GM19099 (cell line): ENCODE data around the gene AAR2.

Experiments used
- POLR2A ChIP-seq: IDR thresholded peaks from 3 replicates; pipeline ENCODE4 v1.6.1; 2011; ENCODE audit warnings: low read depth; ENCODE audit not compliant: insufficient read length; ENCODE audit errors: extremely low read depth

AAR2 gene

DNA sequence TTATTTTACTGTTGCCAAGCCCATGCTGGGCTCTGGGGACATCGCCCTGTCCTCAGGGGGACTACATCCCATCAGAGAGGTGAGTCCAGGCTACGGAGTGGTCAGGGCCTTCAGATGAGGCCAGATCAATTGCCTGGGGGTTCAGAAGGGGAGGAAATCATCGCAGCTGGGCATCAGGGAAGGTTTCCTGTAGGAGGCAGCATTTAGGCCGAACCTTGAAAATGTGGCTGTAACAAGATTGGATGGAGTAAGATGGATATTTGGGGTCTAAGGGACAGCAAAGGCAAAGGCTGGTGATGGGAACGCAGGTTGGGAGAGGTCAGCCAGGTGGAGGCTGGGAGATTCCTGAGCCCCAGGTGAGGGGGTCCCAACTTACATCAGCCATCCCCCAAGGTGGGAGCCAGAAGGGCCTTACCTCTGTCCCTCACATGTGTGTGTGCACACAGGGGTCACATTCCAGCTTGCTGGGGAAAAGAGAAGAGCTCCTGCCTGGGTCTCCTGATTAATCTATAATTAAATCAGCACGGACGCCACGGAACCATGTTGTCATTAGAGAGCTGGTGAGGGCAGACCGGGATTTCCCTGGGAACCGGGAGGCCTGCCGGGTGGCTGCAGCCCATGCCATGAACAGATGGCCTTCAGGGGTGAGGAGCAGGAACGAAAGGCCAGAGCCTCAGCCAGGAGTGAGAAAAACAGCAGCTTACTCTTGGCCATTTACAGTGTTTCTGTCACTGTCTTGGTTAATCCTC lies 39.3 kb downstream of the AAR2 start:
- no peak for TF ChIP-seq POLR2A

- no peak for TF ChIP-seq POLR2A
These were observed 41.3 kb downstream of the AAR2 start for GRCh38 chr20:36277546-36277945.

DNA sequence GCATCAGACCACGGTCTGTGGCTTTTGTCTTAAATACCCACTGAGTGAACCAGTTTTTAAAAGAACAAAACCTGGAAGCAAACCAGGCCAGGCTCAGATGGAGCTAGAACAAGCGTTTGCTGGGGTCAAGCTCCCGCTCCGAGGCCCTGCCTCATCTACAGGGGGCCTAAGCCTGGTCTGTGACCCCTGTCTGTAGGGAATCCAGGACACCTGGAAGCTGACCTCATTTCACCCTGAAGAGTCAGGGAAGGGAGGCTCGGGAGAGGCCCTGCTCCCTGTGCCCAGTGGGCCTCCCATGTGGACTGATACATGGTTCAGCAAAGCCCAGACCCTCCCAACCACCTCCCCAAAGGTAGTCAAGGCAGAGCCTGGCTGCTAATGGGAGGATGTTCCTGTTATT lies 43.1 kb downstream of the AAR2 start:
- TF ChIP-seq POLR2A, result no peak

- TF ChIP-seq POLR2A, result no peak
These were observed 43.5 kb downstream of the AAR2 start for GRCh38 chr20:36279776-36280175.

DNA sequence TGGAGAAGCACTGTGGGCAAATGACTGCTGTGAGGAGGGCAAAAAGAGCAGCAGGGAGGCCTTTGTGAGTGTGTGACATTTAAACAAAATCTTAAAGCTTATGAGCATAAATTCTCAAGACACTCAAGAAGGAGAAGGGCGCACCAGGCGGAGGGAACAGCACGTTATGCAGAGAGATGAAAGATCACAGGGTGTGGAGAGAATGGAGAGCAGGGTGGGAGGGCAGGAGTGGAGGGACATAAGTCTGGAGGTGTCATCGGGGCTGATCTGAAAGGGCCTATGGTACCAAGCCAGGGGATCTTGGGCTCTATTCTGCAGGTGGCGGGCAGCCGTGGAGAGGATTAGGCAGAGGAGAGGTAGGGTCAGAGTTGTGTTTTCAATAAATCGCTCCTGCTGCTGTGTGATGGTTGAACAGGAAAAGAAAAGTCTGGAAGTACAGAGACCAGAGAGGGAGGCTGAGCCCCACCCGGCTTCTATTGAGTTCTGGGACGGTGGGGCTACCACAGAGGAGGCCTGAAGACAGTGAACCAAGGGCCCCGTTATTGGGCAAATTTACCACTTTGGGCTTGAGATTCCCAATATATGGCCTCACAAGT lies 45.6 kb downstream of the AAR2 start:
- no peak for TF ChIP-seq POLR2A

DNA sequence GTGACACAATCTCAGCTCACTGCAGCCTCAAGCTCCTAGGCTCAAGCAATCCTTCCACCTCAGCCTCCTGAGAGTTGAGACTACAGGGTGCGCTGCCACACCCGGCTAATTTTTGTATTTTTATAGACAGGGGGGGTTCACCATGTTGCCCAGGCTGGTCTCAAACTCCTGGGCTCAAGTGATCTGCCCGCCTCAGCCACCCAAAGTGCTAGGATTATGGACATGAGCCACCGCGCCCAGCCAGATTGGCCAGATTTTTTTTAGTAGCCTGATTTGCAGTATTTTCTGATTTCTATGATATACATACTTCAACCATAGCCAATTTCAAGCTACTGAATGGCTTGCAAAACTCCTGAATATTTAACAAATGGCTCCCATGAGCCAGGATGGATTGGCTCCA lies 48.5 kb downstream of the AAR2 start:
- TF ChIP-seq POLR2A, result no peak

DNA sequence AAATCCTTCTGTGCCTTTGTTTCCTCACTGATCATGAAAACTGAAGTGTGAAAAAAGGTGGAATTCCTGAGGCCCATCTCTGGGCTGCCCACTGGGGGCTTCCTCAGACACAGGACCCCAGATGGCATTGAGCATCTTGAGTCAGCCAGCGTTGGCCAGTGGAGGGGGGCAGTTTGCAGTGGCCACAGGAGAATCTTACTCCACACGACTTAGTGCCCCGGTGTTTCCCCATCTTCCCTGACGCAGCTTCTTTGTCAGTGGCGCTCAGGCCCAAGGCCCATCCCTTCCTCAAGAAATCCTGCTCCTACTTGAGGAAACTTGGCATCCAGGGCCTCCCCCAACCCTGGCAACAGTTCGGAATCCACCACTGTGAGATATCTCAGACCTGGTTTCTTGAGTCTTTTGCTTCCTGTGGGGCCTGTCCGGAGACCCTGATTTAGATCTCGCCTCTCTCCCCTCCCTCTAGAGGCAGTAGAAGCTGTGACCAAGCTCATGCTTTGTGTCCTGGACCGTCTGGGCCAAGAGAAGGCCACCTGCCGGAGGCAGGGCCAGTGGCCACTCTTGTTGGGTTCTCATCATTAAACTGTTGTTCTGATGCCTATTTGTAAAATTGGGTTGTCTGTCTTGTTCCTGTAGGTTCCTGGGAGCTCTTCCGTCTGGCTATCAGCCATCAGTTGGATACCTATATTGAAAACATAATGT lies 49.6 kb downstream of the AAR2 start:
- no peak for TF ChIP-seq POLR2A

DNA sequence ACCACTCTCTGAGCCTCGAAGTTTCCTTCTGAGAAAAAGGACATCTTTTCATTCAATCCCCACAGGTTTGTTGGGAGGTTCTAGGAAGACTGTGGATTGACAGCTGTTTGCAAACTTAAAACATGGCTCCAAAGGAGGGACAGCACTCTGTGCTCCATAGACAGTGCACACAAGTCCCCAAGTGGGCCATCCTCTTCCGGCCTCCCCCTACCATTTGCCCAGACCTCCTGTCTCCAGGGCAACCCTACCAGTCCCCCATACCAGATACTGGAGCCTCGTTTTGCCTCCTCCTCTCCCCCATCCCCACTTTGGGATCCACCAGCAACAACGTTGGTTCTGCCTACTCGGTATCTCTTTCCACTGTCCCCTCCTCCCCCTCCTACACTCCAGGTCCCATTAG lies 61.4 kb downstream of the AAR2 start:
- no peak for TF ChIP-seq POLR2A

GRCh38 chr20:36298061-36298460 lies 61.8 kb downstream of the AAR2 start:
- no peak for TF ChIP-seq POLR2A

GRCh38 chr20:36298795-36299339 lies 62.6 kb downstream of the AAR2 start:
- no peak for TF ChIP-seq POLR2A

DNA sequence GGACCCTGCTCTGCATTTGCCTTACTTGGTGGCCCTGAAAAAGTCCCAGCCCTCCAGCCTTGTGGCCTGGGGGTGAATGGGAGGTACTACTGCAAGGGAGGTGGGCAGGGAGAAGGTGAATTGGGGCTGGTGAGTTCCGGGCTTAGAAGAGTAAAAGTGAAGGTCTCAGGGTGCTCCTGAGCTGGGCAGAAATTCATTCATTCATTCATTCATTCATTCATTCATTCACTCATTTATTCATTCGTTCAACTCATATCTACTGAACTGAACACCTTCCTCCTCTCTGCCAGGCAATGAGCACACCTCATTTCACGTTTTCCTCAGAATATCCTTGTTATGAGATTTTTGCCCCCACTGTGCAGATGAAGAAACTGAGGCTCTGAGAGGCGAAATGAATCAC lies 63.2 kb downstream of the AAR2 start:
- TF ChIP-seq POLR2A, result no peak

DNA sequence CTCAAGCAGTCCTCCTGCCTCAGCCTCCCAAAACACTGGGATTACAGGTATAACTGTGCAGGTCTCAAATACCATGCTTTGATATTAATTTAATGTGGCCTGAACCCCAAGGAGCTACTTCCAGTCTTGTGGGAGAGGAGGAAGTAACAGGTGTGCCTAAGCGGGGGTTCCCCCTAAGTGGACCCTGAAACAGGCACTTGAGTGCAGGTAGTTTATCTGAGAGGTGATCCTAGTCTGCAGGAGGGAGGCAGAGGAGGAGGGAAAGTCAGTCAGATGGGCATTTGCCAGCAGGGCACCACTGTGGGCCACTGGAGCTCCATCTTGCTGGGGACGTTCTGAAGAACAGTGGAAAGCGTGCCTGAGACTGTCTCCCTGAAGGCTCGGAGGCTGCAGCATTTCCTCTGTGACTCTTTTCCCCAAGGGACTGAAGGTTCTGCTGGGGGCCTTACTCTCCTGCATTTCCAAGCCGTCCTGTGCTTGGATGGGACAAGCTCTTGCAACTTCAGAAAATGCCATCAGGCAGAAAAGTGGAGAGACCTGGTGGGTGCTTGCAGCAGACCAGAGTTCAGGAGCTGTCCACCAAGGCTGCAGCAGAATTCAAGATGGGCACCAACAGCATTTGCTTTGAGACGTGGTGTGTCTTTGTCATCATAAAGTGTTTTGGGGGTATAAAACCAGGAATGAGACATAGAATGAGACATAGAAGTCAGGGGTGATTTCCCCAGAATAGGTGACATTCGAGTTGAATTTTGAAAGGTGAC lies 65.3 kb downstream of the AAR2 start:
- no peak for TF ChIP-seq POLR2A

DNA sequence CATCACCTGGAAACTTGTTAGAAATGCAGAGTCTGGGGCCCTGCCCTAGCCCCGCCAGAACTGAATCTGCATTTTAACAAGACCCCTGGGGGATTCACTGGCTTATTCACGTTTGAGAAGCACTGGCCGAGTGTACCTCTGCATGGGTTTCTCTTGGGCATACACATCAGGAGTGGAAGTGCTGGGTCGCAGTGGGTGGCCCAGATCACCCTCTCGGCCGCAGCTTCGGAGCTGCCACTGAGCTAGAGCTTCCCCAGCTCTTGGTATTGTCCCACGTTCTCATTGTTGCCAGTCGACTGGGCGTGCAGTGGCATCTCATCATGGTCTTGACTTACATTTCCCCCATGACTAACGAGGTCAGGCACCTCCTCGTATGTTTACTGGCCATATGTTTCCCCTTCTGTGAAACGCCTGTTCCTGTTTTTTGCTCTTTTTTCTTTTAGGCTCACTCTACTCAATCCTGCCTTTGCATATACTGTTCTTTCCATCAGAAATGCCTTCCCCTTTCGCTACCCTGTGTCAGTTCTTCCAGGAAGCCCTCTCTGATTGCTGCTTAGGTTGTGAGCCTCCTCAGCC lies 66.8 kb downstream of the AAR2 start:
- TF ChIP-seq POLR2A, result no peak

DNA sequence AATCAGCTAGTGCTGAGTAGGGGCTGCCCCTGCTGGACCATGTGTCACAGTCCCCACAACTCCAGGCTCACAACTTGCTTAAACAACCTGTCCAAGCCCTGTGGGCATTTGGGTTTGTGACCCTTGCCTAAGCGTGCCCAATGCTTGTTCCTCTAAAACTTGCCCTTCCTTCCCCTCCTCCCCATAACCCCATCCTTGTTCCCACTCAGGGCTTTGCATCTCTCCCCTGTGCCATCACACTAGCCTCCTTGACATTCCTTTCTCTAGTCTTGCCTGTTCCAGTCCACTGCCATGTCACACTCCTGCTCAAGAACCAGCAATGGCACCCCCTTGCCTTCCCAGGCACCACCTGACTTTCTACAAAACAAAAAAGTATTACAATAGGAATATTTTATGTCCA lies 67.6 kb downstream of the AAR2 start:
- TF ChIP-seq POLR2A, result no peak

GRCh38 chr20:36304786-36305495 lies 68.7 kb downstream of the AAR2 start:
- no peak for TF ChIP-seq POLR2A
